ENCODE data around the gene RAPGEF1.

The RAPGEF1 gene

DNA sequence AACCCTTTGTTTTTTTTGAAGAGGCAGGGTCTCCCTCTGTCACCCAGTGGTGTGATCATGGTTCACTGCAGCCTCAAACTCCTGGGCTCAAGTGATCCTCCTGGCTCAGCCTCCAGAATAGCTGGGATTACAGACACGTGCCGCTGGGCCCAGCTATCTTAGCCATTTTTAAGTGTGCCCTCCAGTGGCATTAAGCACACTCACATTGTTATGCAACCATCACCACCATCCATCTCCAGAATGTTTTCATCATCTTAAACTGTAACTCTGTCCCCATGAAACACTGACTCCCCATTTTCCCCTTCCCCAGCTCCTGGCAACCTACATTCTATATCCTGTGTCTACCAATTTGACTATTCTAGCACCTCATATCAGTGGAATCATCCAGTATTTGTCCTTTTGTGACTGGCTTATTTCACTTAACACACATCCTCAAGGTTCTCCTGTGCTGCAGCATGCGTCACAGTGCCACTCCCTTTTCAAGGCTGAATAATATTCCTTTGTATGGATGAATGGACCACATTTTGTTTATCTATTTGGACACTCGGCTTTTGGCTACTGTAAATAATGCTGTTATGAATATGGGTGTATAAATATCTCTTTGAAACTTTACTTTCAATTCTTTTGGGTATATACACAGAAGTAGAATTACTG lies 12.5 kb upstream of the RAPGEF1 start:
- no peak for DNase-seq (ENCODE audit: low read depth, low spot score)

DNA sequence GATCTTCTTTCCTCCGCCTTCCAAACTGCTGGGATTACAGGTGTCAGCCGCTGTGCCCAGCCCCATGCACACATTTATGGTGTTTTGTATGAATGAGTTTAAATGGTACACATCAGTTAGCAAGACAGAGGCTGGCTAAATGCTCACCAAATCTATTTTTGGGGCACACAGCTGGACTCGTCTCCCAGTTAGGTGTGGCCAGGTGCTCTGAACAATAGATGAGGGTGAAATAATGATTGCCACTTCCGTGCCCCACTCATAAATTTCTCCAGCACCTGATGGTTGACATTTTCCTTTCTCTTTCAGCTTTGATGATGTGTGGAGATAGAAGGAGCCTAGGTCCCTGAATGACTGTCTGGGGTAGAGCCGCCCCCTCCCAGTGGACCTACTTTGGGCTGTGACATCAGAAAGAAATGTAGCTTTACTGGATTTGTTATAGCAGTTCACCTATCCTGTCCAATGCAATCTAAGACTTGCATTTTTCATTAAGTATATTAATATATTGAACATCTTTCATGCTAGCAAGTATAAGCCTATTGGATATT lies 8.6 kb upstream of the RAPGEF1 start:
- DNase-seq (ENCODE audit: low read depth, low spot score), result no peak

DNA sequence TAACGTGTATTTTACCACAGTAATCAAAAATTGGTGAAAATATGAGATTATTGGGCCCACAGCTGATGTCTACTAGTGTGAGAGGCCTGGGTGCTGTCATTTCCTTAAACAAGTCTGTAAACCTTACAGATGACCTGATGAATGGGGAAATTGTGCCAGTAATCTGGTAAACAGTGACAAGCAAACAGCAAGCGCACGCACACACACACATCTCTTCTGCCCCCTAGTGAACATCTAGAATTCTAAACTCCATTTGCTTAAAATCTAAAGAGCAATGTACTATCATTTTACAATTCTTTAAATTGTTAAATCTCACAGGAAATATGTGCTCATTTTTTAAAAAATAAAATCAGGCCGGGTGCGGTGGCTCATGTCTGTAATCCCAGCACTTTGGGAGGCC lies 7.5 kb upstream of the RAPGEF1 start:
- no peak for DNase-seq (ENCODE audit: low read depth, low spot score)

DNA sequence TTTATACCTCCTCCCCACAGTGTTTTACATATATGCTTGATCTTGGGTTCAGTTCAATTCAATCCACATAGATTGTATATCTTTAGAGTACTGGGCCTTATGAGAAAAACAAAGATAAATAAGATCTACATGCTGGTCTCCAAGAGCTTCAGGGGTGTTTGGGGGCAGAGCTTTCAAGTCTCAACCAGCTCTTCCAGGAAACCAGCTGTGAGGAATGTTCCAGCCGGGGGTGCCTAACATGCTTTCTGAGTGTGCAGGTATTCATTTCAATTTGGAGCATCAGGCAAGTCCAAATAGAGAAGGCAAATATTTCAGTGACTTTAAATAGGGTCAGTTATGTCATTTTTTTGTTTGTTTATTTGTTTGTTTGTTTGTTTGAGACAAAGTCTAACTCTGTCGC lies 5.7 kb upstream of the RAPGEF1 start:
- DNase-seq (ENCODE audit: low read depth, low spot score), result no peak

DNA sequence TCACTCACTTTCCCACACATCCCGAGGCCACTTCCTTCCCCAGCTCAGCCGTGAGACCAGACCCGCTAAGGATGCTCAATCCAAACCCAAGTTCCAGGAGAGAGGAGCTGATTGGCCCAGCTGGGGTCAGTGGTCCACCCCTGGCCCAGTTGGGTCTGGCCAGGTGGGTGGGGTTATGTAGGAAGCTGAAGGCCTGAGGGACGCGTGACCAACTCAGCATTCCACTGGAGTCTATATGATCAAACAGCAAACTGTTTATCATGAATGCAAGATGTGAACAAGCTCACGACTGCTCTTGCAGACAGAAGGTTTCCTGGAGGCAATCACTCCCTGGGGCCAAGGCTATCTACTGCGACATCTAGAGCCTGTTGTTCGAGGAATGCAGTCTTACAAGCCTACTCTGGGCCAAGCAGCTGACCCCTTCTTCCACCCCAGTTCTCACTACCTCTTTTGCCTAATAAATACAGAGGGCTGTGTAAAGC lies 4.9 kb upstream of the RAPGEF1 start:
- no peak for DNase-seq (ENCODE audit: low read depth, low spot score)

DNA sequence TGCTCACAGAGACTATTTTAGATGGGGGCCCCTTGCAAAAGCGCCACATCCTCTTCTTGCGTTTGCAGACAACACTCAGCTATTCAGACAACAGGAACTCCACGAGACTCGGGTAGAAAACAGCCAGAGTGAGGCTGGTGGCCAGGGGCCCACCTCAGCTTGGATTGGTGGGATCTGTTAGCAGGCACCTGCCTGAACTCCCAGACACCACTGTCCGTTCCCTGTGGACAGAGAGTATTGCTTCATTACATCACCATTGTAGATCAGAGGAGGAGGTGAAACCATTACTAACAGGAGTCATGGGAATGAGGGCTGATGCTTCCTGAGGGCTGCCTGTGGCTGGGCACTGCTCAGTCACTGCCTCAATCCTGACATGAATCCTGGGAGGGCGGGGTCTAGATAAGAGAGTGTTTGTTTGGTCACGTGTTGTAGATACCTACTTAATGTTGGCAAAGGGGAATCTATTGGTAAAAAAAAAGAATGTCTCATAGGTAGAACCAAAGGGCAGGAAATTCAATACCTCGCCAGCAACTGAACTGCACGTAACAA lies 4.4 kb upstream of the RAPGEF1 start:
- DNase-seq (ENCODE audit: low read depth, low spot score), result no peak

DNA sequence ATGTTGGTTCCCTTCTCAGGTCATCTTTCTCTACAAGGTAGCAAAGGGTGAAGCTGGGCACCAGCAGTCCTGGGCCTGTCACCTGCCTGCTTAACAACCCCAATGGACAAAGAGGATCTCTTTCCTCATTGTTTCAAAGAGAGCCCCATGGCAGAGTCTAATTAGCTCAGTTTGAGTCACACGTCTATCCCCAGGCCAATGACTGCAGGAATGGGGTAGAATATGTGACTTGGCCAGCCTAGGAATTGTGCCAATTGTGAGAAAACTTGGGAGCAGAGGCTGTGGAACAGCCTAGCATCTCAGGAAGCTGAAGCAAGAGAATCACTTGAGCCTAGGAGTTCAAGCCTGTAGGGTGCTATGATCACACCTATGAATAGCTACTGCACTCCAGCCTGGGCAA lies 3.6 kb upstream of the RAPGEF1 start:
- DNase-seq (ENCODE audit: low read depth, low spot score), result no peak

DNA sequence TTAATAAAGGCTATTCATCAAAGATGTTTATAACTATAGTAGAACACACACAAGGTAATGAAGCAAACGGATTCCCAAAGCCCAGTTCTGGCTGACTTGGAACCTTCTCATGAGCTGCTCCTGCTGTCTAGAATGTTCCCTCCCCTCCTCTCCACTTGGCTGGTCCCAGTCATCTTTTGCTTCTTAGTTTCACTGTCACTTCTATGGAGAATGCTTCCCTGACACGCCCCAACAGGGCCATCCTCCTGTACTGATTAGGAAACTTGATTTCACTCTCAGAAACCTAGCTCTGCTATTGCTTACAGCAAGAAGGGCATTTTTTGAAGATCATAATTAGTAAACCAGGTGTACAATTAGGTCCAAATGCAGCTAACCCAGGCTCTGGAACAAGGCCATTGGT lies 3.2 kb upstream of the RAPGEF1 start:
- no peak for DNase-seq (ENCODE audit: low read depth, low spot score)

DNA sequence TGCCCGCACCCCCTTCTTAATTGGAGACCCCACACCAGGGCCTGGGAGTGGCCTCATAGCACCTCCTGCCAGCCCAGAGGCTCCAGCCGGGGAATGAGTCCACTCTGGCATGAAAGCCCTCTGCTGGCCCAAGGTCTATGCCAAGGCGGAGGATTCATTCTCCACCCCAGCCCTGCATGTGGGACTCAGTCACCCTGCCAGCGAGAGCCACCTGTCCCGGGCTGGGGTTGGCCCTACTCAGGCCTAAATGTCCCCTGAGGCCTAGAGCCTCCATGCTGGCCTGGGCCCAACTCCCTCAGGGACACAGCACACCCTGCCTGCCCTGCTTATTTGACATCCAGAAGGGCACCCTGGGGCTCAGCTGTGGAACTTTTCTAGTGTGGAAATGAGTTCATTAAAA lies 1.0 kb upstream of the RAPGEF1 start:
- DNase-seq (ENCODE audit: low read depth, low spot score), result no peak

DNA sequence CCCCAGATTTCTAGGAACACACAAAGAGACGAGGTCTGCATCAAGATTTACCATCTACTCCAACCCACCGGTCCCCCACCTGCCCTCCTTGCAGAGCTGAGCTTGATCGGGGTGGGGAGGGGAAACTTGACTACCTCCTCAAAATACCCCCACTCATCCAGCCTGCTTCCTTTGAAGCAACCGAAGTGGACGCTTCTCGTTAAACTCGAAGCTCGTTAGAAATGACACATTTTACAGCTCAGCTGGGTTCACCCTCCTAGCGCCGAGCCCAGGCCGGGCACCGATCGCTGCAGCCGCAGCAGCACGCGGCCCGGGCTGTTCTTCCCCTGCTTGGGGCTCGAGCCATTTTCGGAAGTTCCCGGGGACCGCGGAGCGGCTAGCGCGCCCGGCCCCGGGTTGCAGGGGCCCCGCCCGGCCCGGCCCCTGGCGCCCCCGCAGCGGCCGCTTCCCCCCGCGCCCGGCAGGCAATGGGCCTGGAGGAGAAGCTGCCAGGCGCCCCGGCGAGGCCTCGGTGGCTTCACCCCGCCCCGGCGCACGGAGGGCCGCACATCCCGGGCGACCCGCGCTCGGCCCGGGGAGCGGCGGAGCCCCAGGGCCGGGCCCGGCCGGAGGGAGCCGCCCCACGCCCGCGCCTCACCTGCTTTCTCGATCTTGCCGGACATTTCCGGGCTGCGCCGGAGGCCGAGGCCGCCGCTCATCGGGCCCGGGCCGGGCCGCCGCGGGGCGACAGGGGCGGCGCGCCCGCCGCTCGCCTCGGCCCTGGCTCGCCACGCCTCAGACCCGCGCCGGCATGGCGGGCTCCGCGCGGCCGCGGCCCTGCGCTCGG lies 530 bp downstream of the RAPGEF1 start:
- no peak for DNase-seq (ENCODE audit: low read depth, low spot score)

DNA sequence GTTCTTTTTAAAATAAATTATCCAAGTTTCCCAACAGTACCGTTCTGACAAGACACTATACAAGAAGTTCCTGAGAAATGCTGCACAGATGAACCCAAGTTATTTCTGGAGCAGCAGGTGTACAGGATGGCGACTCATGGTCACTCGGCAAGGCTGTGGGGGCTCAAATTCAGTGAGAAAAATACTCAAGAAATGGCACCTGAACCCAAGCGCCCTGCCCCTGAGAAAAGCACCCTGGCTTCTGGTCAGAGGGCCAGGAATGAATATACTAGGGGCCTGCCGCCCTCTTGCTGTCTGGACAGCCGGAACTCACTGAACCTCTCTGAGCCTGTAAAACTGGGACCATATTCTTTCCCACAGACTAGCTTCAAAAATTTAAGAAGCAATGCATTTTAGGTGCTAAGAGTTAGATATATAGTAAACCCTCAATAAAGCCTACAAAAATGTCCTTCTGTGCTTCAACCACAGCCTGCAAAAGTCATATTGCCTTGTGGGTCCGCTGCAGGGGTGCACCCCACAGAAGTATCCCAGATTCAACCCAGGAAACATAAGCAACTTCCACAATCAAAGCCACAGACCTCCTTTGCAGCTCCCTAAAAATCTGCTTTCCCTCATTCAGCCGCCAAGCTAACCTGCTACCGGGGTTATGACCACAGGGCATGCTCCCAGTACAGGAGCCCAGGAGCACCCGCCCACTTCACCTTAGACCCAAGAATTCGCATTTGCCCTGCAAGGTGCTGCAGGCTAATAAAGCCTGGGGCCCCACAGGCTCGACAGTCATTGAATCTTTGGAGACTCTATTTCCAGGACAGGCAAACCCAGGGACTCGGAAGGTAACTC lies 1.4 kb downstream of the RAPGEF1 start:
- no peak for DNase-seq (ENCODE audit: low read depth, low spot score)

DNA sequence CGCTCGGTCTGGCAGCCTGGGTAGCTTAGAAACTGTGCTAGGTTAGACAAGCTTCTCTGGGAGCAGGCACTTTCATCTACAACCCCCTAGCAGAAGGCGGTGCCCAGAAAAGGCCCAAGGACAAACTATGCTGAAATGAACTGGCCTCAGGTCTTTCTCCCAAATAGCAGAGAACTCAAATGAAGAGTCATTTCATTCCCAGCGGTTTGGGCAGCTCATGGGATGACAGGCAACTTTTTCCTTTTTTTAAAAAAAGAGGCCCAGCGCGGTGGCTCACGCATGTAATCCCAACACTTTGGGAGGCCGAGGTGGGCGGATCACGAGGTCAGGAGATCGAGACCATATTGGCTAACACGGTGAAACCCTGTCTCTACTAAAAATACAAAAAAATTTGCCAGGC lies 2.5 kb downstream of the RAPGEF1 start:
- DNase-seq (ENCODE audit: low read depth, low spot score), result no peak

DNA sequence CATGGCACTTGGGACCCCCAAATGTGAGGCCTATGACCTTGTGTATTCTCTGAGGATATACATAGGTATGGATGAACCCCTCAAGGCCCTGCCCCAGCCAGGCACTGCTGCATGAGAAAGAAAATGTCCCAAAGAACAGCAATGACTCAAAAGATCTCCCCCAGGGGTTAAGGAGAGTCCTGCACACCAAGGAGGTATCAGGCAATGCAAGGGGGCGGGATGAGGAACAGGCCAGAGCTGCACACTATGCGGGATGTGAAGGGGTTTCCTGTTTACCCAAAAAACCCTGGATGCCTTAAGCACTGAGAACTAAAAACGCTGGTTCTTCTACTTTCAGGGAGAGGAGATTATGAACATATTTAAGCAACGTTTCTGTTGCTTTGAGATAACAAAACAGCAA lies 3.4 kb downstream of the RAPGEF1 start:
- no peak for DNase-seq (ENCODE audit: low read depth, low spot score)

DNA sequence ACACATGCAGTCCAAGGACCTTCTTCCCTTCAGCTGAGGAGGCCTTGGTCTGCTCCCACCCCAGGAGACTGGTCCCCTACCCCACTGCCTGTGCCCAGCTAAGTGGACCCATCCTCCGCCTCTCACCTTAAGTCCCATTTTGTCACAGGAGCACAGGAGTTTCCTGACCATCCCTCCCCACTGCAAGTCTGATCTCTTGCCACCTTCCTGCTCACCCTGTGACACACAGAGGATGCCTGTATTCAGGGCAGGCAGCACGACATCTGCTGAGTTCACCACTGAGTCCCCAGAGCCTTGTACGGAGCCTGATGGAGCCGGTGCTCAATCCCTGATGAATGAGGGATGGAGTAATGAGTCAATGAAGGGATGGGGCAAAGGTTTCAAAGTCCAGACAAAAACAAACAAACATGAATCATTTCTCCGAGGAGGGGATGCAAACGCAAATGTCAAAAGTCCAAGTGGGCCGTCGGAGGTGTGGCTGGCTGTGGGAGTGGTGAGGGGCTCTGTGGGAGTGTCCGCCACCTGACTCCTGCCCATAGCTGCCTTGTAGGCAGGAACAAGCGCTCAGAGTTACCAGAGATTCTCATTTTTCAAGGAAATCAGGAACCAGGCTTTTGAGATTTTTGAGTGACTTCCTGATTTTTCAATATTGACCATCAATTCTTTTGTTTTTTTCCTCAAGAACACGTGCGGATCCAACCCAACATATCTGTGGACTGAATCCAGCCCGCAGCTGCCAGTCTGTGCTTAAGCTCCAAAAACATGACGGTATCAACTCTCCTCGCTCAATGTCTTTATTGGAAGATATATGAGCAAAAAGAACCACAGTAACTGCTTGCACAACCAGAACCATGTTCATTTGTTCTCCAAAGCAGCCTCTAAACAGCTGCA lies 4.4 kb downstream of the RAPGEF1 start:
- no peak for DNase-seq (ENCODE audit: low read depth, low spot score)

DNA sequence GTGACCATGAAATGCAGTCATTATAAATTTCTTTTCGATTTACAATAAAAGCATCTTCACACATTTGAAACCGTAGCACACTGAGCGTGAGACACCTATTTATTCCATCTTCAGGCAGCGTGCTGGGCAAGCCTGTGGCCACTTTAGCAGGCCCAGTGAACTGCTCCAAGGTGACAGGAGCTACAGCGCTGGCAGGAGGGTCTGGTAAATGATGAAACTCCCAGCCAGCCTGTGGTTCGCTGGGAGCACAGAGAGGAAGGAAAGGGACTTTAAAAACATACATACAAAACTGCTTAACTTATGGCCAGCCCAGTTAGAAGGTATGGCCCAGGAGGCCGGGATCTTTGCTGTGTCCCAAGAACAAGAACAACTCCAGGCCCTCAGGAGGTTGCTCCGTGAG lies 5.1 kb downstream of the RAPGEF1 start:
- no peak for DNase-seq (ENCODE audit: low read depth, low spot score)

DNA sequence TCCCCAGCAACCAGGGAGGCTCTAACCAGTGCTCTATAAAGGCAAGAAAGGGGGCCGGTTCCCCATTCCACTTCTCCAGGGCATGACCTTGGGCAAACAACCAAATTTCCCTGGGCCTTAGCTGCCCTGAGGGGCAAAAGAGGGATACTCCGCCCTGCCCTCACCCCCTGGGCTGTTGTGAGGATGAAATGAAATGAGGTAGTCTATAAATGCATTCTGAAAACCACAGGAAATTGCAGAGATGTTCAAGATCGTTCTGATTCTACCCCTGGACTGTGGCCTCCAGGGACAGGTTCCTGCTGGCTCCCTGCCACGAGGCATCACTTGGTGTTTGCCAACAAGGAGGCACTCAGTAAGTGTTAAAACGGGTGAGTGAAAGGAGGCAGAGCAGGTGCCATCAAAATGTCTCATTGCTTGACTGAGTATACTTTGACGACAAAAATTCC lies 5.7 kb downstream of the RAPGEF1 start:
- no peak for DNase-seq (ENCODE audit: low read depth, low spot score)

DNA sequence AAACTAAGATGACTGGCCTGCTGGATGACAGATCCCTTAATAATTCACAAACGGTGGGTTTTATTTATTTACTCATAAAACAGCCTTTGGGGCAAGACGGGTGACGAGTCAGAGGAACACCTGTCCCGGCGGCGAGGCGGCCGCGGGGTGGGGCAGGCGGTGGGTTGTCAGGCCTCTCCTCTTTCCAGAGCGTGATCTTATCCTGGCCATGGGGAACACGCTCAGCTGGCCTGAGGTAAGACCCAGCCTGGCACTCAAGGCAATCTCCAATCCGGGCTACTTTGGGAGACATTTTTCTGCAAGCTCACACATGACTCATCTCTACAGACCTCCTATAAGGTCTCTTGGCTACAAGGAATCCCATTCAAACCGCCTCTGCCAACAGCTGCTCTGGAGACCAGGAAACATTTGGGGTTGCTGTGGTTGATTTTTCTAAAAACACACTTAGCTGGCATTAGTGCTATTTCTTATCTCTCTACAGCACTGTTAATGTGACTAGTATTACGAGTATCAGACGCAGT lies 6.3 kb downstream of the RAPGEF1 start:
- no peak for DNase-seq (ENCODE audit: low read depth, low spot score)

DNA sequence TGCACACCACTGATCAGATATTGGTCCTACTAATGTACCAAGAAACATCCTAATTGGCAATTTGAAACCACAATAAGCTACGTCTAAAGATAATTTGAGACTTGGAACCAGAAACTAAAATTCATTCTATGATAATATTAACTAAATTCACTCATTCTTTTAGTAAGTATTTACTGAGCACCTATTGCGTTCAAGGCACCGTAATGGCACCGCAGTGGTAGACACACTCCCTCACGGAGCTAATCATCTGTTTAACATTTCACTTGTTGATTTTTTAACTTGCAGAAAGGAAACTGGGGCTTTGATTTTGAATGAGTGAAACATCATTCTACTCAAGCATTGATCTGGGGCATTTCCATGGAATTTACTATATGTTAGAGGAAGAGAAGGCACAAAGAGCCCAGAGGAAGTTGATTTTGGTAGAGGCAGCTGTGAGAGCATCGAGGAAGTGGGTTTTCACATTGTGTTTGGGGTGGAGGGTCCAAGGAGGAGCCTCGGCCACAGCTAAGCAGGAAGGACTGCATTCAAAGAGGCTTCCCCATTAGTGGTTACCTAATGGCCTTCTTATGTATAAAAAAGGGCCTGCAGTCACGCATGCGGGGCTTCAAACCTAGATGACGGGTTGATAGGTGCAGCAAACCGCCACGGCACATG lies 7.1 kb downstream of the RAPGEF1 start:
- DNase-seq (ENCODE audit: low read depth, low spot score), result no peak

DNA sequence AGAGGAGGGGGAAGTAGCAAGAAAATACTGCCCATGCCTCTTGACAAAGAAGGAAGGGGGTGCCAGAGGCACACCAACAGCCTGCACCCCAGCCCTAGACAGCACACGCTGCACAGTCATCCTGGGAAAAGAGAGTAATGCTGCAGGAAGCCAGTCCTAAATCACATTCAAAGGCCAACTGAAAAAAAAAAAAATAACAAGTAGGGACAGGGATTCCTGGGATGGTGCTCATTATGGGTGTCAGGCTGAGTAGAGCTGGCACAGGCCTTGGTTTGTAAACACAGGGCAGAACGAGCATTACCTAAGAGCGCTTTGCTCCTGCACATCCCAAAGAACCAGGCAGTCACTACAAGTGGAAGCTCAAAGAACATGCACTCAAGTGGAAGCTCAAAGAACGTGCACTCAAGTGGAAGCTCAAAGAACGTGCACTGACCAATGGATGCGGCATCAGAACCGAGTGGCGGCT lies 7.8 kb downstream of the RAPGEF1 start:
- DNase-seq (ENCODE audit: low read depth, low spot score), result no peak

DNA sequence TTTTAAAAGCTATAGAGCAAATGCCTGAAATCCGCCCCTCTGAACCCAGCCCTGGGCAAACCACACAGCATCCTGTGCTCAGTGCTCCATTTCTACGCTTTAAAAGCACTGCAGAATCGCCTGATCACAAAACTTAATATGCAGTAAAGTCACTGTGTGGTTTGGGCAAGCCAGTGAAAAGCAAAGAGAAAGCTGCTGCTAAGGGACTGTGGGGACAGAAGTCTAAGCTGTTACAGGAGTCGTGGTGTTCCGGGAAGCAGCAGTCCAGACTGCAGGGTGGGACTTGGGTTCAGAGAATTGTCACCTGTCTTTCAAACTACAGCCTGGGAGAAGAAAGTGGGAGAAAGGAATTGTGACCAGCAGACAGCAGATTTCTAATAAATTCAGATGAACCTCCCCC lies 8.2 kb downstream of the RAPGEF1 start:
- no peak for DNase-seq (ENCODE audit: low read depth, low spot score)

Data from iPS DF 19.7 (cell line).